Smooth muscle cell (in vitro differentiated cells): ENCODE data around the gene CRACDL. TPM values are rescaled to one million over a fixed set of nuclear protein-coding genes. Genes with fewer than 3 reads are reported as not detected.

ENCODE experiments used
- DNase-seq: peaks from one replicate; lab custom pipeline; 2025; ENCODE audit not compliant: unreplicated experiment; lab: John Stamatoyannopoulos, UW
- H2AFZ ChIP-seq: fragments of 200-600 bp; sonication (generic); 2 replicates; pipeline ENCODE4 v1.6.0; 2016; ENCODE audit warnings: antibody characterized with exemption, low read depth, mild to moderate bottlenecking
- H3F3A ChIP-seq: fragments of 200-600 bp; sonication (generic); 2 replicates; pipeline ENCODE4 v1.6.0; 2017; ENCODE audit warnings: antibody characterized with exemption, low read depth
- H3K27ac ChIP-seq: fragments of 200-600 bp; sonication (generic); 2 replicates; pipeline ENCODE4 v1.5.1; 2016; ENCODE audit warnings: low read depth, mild to moderate bottlenecking
- H3K27me3 ChIP-seq: fragments of 200-600 bp; sonication (generic); 2 replicates; pipeline ENCODE4 v1.6.1; 2016; ENCODE audit warnings: low read depth, mild to moderate bottlenecking
- H3K36me3 ChIP-seq: fragments of 200-600 bp; sonication (generic); 2 replicates; pipeline ENCODE4 v1.5.1; 2016; ENCODE audit warnings: low read depth
- H3K4me1 ChIP-seq: fragments of 200-600 bp; sonication (generic); 2 replicates; pipeline ENCODE4 v1.5.1; 2016; ENCODE audit warnings: low read depth
- H3K4me2 ChIP-seq: fragments of 200-600 bp; sonication (generic); 2 replicates; pipeline ENCODE4 v1.6.0; 2016; ENCODE audit warnings: mild to moderate bottlenecking
- H3K4me3 ChIP-seq: fragments of 200-600 bp; sonication (generic); 2 replicates; pipeline ENCODE4 v1.5.1; 2016; ENCODE audit warnings: mild to moderate bottlenecking
- H3K79me2 ChIP-seq: fragments of 200-600 bp; sonication (generic); 2 replicates; pipeline ENCODE4 v1.6.0; 2016; ENCODE audit warnings: low read depth, mild to moderate bottlenecking
- H3K9ac ChIP-seq: fragments of 200-600 bp; sonication (generic); 2 replicates; pipeline ENCODE4 v1.6.0; 2016; ENCODE audit warnings: low read depth
- H3K9me3 ChIP-seq: fragments of 200-600 bp; sonication (generic); replicated peaks from 2 replicates; pipeline ENCODE4 v1.5.1; 2016; ENCODE audit warnings: low read depth
- H4K20me1 ChIP-seq: fragments of 200-600 bp; sonication (generic); 2 replicates; pipeline ENCODE4 v1.6.0; 2016; ENCODE audit warnings: low read depth
- WGBS: methylation state at CpG from one replicate; pipeline ENCODE4 v1.1.7; 2016; ENCODE audit warnings: low lambda C conversion rate; 5-methylcytosine and 5-hydroxymethylcytosine counted together
- polyA plus RNA-seq: library from polyadenylated mRNA; unstranded; fragments of >200 nt; fragmentation: Nextera tagmentation; extraction: Ambion mirVana; gene quantifications from 2 replicates; pipeline ENCODE4 v1.2.1, GENCODE V29; 2016
- total RNA-seq: library from RNA; depleted of rRNA; stranded (reverse); fragments of >200 nt; gene quantifications from 2 replicates; pipeline ENCODE4 v1.2.3, GENCODE V29; 2014
- TF ChIP-seq, protein P1 (sequence below): fragments of 200-600 bp; sonication (generic); IDR thresholded peaks from 2 replicates; pipeline ENCODE4 v1.5.1; 2017; ENCODE audit warnings: borderline replicate concordance, mild to moderate bottlenecking, antibody characterized with exemption; ENCODE audit not compliant: insufficient read depth, poor library complexity, severe bottlenecking

CRACDL gene
- total and polyA plus RNA-seq, 2 experiments from 2014 or later: 0.72 to 2.2 TPM

DNA sequence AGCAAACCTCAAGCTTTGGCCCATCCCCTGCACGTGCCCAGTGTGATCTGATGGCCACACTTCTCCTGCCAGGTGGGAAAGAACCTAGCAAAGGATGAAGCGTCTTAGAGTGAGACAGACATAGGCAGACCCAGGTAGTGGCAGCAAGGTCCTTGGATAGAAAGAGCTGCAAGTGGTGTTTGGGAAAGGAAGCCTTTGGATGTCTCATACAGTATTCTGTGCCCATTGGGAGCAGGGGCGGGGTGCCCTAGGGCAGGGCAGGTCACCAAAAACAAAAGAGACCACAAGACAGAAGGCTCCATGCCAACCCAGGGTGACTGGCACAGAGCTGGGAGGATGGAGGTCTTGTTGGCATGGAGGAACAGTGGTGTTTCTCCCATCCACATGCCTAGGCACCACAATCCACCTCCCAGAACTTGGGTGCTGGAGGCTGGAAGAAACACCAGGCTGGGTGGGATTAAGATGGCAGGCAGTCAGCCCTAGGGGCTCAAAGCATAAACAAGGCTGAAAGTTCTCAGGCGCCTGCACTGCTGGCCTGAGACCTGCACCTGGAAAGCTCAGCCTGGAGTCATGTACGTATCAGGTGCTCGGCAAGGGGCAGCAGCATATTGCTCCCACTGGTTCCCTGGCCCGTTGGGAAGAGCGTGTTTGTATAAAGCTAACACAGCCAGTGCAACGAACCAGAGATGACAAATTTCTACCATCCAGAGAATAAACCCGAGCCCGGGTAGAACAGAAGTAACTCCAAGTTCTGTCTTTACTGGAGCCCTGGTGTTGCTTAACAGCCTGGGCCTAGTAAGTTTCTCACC is 52.9 kb downstream of the CRACDL start:
- Histone ChIP-seq H3K36me3 (no peaks in the 10 kb centered on the region), H4K20me1 (no peaks in the 10 kb centered on the region), H3K9ac (no peak overlapping the region), H3K4me3 (no peak overlapping the region), H3K4me2 (no peak overlapping the region), H3K27me3 (no peaks in the 10 kb centered on the region), H3K27ac (no peak overlapping the region), H3K4me1 (no peaks in the 10 kb centered on the region), H3F3A (no peaks in the 10 kb centered on the region), H3K79me2 (no peaks in the 10 kb centered on the region), H2AFZ (no peak overlapping the region), H3K9me3 (peaks cover 8% of the 10 kb centered on the region)
- WGBS: 90% methylated on average over 11 of the region's 11 CpGs
- no peak for DNase-seq
- TF ChIP-seq, protein P1, sequence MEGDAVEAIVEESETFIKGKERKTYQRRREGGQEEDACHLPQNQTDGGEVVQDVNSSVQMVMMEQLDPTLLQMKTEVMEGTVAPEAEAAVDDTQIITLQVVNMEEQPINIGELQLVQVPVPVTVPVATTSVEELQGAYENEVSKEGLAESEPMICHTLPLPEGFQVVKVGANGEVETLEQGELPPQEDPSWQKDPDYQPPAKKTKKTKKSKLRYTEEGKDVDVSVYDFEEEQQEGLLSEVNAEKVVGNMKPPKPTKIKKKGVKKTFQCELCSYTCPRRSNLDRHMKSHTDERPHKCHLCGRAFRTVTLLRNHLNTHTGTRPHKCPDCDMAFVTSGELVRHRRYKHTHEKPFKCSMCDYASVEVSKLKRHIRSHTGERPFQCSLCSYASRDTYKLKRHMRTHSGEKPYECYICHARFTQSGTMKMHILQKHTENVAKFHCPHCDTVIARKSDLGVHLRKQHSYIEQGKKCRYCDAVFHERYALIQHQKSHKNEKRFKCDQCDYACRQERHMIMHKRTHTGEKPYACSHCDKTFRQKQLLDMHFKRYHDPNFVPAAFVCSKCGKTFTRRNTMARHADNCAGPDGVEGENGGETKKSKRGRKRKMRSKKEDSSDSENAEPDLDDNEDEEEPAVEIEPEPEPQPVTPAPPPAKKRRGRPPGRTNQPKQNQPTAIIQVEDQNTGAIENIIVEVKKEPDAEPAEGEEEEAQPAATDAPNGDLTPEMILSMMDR: no peak

DNA sequence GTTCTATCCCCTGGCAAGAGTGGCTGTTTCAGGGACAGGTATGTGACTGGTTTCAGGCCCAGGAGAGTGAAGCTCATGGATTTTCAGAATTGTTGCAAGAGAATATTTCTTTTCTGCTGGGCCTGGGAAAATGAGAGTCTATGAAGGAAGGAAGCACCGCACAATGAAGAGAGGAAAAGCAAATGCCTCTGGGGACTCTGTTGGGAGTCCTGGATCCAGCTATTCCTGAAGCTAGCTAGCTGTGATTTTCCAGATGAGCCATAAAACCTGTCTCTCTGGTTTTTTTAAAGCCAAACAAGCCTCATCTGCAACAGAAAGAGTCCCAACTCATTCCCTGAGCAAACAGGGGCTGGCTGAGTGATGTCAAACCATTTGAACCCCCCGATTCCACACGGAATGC is 53.7 kb downstream of the CRACDL start:
- WGBS: 93% methylated on average over 3 of the region's 3 CpGs
- Histone ChIP-seq H3K4me3 (no peak overlapping the region), H4K20me1 (no peaks in the 10 kb centered on the region), H3K9me3 (peaks cover 3% of the 10 kb centered on the region), H3K4me1 (no peaks in the 10 kb centered on the region), H3K36me3 (no peaks in the 10 kb centered on the region), H3K9ac (no peak overlapping the region), H3K4me2 (no peak overlapping the region), H3F3A (no peaks in the 10 kb centered on the region), H3K79me2 (no peaks in the 10 kb centered on the region), H2AFZ (no peak overlapping the region), H3K27ac (no peak overlapping the region), H3K27me3 (no peaks in the 10 kb centered on the region)
- DNase-seq: no peak
- TF ChIP-seq, protein P1: no peak

DNA sequence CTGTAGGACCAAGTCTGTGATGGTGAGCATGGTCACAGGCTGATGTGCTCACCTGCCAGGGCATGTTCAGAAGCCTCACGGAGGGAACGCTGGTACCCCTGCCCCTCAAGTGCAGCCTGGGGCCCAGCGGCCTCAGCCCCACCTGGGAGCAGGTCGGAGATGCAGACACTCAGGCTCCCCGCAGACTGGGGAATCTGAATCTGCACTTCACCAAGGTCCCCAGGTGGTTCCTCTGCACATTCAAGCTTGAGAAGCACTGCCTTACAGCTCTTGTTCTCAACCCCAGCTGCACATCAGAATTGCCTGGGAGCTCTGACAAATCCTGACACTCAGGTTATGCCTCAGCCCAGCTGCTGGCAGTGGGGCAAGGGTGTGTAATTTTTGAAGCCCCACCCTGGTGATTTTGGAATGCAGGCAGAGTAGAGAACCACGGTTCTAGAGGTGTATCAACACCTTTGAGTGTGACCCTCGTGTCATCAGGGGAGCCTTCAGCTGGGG is 54.8 kb downstream of the CRACDL start:
- H3K4me3 ChIP-seq: no peak overlapping the region
- no peak for DNase-seq
- WGBS: 86% methylated on average over 7 of the region's 7 CpGs
- no peak overlapping the region for H3K4me2 ChIP-seq
- no peaks in the 10 kb centered on the region for H3K36me3 ChIP-seq
- H3K9ac ChIP-seq: no peak overlapping the region
- no peak overlapping the region for H3K27ac ChIP-seq
- H3K27me3 ChIP-seq: no peaks in the 10 kb centered on the region
- H3K9me3 ChIP-seq: peaks cover 2% of the 10 kb centered on the region
- TF ChIP-seq, protein P1: no peak
- no peaks in the 10 kb centered on the region for H3F3A ChIP-seq
- no peaks in the 10 kb centered on the region for H4K20me1 ChIP-seq
- no peaks in the 10 kb centered on the region for H3K79me2 ChIP-seq
- no peak overlapping the region for H2AFZ ChIP-seq
- no peaks in the 10 kb centered on the region for H3K4me1 ChIP-seq
